K562 (cell line): ENCODE data around the gene PDLIM7. TPM values are rescaled to one million over a fixed set of nuclear protein-coding genes. Genes with fewer than 3 reads are reported as not detected.

Experiments
- ARID2 ChIP-seq: fragments of 450-650 bp; IDR thresholded peaks from 2 replicates; pipeline ENCODE4 v1.6.1; 2017; ENCODE audit warnings: antibody characterized with exemption, mild to moderate bottlenecking
- ARID3B ChIP-seq: fragments of 250-450 bp; sonication (Bioruptor Pico); IDR thresholded peaks from 2 replicates; pipeline ENCODE4 v1.4.0; 2020; ENCODE audit warnings: borderline replicate concordance
- CCAR2 ChIP-seq: fragments of 200-400 bp; formaldehyde crosslinking; IDR thresholded peaks from 2 replicates; pipeline ENCODE4 v1.6.1; 2017; ENCODE audit warnings: mild to moderate bottlenecking, low read depth, low read length
- CHD1 ChIP-seq: fragments of 200-600 bp; sonication (generic); IDR thresholded peaks from one replicate; pipeline ENCODE4 v1.6.1; 2012; ENCODE audit warnings: mild to moderate bottlenecking, moderate library complexity, low read length, inconsistent platforms
- FOXK2 ChIP-seq, 2 experiments: fragments of 450-650 bp; IDR thresholded peaks in 1 of 2; conservative IDR thresholded peaks in 1 of 2; 2 replicates each; pipeline ENCODE4 v1.6.1; 2016; ENCODE audit warnings: low read depth in 2 of 2, mild to moderate bottlenecking in 1 of 2
- JUN ChIP-seq, 2 experiments: sonication (generic) in 1 of 2; formaldehyde crosslinking in 1 of 2; IDR thresholded peaks; 2 replicates each; pipeline versions ENCODE4 v1.6.1 to v1.8.0; 2012 to 2022; ENCODE audit warnings: borderline replicate concordance in 2 of 2, mild to moderate bottlenecking in 2 of 2, improper control_type of control experiment in 1 of 2, low read depth in 1 of 2, low read length in 1 of 2, missing genetic modification reagents in 1 of 2
- MYNN ChIP-seq, 2 experiments: sonication (generic); formaldehyde crosslinking in 1 of 2; IDR thresholded peaks; 2 replicates each; pipeline versions ENCODE4 v1.5.0 to v1.6.1; 2016 to 2020; ENCODE audit warnings: antibody characterized with exemption in 1 of 2, missing genetic modification reagents in 1 of 2
- PHF21A ChIP-seq: fragments of 450-650 bp; IDR thresholded peaks from 2 replicates; pipeline ENCODE4 v1.6.1; 2017; ENCODE audit warnings: low read depth, borderline replicate concordance
- SP2 ChIP-seq: IDR thresholded peaks from 2 replicates; pipeline ENCODE4 v1.6.1; 2011; ENCODE audit warnings: mild to moderate bottlenecking, low read depth, low read length, moderate library complexity; ENCODE audit not compliant: poor library complexity, severe bottlenecking; ENCODE audit errors: extremely low read depth
- TAF15 ChIP-seq: fragments of 200-400 bp; formaldehyde crosslinking; IDR thresholded peaks from 2 replicates; pipeline ENCODE4 v1.6.1; 2017; ENCODE audit warnings: mild to moderate bottlenecking, low read depth, low read length, moderate library complexity
- ZFX ChIP-seq: sonication (generic); formaldehyde crosslinking; IDR thresholded peaks from 2 replicates; pipeline ENCODE4 v1.8.0; 2022; ENCODE audit warnings: mild to moderate bottlenecking, missing genetic modification reagents, moderate library complexity
- ZNF12 ChIP-seq: sonication (generic); formaldehyde crosslinking; IDR thresholded peaks from 2 replicates; pipeline ENCODE4 v1.4.0; 2020; ENCODE audit warnings: mild to moderate bottlenecking, missing genetic modification reagents
- ZNF134 ChIP-seq: fragments of 250-450 bp; sonication (Bioruptor Pico); conservative IDR thresholded peaks from 2 replicates; pipeline ENCODE4 v1.4.0; 2020
- ZNF197 ChIP-seq: fragments of 200-800 bp; sonication (Bioruptor generic); IDR thresholded peaks from 2 replicates; pipeline ENCODE4 v1.6.1; 2016; ENCODE audit warnings: low read depth, missing genetic modification characterization, missing compliant biosample characterization
- ZNF324 ChIP-seq: fragments of 250-450 bp; sonication (Bioruptor Pico); IDR thresholded peaks from 2 replicates; pipeline ENCODE4 v1.4.0; 2020; ENCODE audit warnings: mild to moderate bottlenecking
- polyA plus RNA-seq, 8 experiments: library from polyadenylated mRNA; depleted of rRNA in 4 of 8; stranded (reverse) in 5 of 8; unstranded in 3 of 8; fragments of >200 nt; fragmentation: Nextera tagmentation in 2 of 8; fragmentation: Illumina TruSeq in 1 of 8; extraction: Ambion mirVana in 2 of 8; extraction: Trizol in 1 of 8; gene quantifications; 2 replicates each; pipeline versions ENCODE4 v1.2.1 to v1.2.3, GENCODE V29; 2011 to 2014; ENCODE audit warnings: inconsistent platforms in 1 of 8, missing spikeins in 1 of 8
- total RNA-seq, 7 experiments: library from RNA; depleted of rRNA in 6 of 7; stranded (reverse); fragments of >200 nt in 6 of 7; fragmentation: Illumina TruSeq in 2 of 7; extraction: Trizol in 2 of 7; gene quantifications; 2 replicates each; pipeline versions ENCODE4 v1.2.1 to v1.2.3, GENCODE V29; 2011 to 2021; ENCODE audit warnings: low replicate concordance in 1 of 7

Gene PDLIM7
- total and polyA plus RNA-seq, 9 of the 15 experiments (the other 6 are each of a cell fraction or from before 2014, with no cell fraction given): 2.1 to 124 (median 32.6) TPM

GRCh38 chr5:177472460-177473442, 24.7 kb downstream of the PDLIM7 start (continued):
- TF ChIP-seq CHD1 (peak; percentile 48), ARID3B (CRISPR knock-in tag) (no peak), ZNF12 (CRISPR knock-in tag) (no peak), MYNN (IDR thresholded peaks at IDR 0.05) (no peak), MYNN (CRISPR knock-in tag; IDR thresholded peaks at IDR 0.05) (no peak), FOXK2 (conservative IDR thresholded peaks at IDR 0.05 in 1 of 2, IDR thresholded peaks at IDR 0.05 in 1 of 2; ENCODE audit: low read depth in 2 of 2) (no peak), ZNF134 (CRISPR knock-in tag) (no peak), ARID2 (no peak), CCAR2 (no peak), PHF21A (no peak), SP2 (no peak), ZFX (CRISPR knock-in tag) (peak; percentile 49; the same call in 1 of the 2 replicates), ZNF324 (CRISPR knock-in tag) (no peak), ZNF197 (CRISPR knock-in tag) (no peak), JUN (IDR thresholded peaks at IDR 0.05; ENCODE audit: borderline replicate concordance, low read depth, low read length) (no peak), JUN (CRISPR knock-in tag; IDR thresholded peaks at IDR 0.05; ENCODE audit: borderline replicate concordance) (no peak), TAF15 (no peak)
